KG1 (cell line): ENCODE results near the gene WDR7.

Source experiments
- DNase-seq: peaks from one replicate; lab custom pipeline; 2025; lab: John Stamatoyannopoulos, UW

Gene WDR7

DNA sequence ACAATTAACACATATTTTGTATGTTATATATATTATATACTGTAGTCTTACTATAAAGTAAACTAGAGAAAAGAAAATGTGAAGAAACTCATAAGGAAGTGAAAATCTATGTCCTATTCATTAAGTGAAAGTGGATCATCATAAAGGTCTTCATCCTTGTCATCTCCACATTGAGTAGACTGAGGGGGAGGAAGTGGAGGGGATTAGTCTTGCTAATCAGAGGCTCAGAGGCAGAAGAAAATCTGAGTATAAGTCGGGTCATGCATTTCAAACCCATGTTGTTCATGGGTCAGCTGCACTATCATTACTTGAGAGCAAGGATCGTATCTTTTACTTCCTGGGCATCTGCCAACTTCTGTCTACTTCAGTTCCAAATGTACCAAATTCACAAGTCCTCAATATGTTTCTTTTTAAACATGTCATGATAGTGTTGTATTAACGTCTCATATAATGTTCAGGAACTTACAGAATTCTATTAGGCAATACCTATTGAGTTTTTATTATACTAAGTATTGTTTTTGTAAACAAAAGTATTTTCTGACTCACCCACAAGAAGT is 286.8 kb downstream of the WDR7 start:
- DNase-seq = no peak

DNA sequence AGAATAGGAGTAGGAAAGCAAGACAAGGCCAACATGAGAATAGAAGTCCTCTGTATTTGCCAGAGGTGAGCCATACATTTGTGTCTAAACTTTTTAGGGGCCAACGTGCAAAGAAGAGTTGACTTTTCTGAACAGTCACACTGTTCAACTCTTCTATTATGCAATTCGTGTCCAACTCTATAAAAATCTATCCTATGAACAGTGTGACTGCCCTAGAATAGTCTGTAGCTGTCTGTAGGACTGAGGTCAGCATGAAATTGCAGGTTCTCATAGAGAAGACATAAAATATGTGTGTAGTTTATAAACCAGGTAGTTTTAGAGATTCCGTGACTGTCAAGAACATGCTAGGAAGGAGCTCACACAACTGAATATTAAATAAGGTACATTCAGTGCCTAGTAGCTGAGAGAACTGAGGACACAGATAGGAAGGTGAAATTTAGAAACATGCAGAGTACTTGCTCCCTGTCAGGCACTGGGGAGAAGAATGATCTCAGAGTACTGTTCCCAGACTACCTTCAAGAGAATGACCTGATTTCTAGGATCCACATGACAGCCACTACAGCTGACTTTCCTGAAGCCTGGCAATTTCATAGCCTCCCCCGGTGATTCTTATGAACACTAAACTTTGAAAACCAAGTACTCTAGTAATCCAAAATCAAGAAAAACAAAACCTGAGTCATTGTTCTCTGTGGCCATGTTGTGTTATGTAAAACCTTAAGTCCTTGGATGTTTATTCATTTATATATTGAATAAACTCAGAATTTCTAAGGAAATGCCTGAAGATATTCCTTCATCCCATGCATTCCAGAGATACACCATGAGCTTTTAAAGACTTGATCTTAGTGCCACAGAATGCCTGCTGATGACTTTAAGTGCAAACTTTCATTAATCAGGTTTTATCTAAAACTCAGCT is 294.3 kb downstream of the WDR7 start:
- DNase-seq = no peak

DNA sequence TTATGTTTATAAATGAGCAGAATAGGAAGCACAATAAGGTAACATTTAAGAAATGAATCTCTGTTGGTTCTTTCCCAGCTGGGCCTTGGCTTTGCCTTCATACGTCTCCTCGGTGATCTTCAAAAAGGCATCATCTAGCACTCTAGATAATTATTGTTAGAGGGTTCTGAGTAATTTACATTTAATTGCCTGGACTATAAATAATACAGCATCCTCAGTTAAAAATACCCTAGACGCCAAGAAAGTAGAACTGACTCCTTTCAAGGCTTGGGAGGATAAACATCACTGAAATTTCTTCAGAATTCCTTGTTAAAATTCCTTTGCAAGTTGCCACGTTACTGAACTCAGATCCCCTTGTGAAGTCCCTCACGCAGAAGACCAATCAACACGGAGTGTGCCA is 296.1 kb downstream of the WDR7 start:
- DNase-seq = no peak

DNA sequence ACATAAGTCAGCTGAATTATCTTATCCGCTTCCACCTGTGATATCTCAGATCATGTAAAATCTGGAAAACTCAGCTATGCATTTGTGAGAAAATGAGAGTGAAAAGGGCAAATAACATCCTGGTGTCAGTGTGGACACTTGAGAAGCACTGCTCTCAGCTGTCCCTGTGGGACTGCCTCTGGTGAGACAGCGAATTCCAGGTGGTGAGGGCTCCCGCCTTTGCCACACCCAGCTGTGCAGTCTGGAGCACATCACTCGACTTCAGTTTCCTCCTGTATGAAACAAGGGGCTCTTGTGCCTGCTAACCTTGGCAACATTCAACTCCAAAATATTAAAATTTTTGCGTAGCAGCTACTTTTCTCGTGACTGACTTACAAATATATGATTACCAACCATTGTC is 300.9 kb downstream of the WDR7 start:
- DNase-seq = no peak

DNA sequence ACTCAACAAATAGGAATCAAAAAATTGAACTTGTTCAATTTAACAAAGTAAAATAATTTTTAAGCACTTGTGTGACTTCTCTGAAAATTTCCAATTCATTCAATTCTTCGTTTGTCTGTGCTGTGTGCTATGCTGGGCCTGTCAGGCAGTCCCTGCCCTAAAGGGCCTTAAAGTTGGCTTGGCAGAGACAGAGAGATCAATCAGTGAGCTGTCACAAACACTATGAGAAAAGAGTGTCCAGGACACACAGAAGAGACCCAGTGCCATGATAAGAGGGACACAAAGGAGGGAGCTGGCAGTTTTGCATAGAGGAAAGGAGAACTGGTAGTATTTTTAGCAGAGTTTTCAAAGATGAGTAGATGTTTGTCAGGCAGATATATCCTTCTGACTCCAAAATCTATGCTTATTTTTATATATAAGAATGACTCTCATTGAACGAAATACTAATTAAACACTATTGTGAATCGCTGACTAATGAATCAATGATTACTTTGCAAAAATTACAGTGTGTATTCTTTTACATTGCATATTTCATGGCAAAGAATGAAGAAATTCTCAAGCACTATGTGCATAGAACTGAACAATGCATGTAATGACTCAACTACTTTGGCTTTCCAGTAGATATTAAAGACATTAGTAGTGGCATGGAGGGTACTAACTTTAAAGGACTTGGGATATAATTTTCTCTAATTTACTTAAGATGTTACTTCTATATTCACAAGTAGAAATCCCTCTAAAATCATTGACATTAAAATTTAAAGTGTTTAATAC is 302.5 kb downstream of the WDR7 start:
- DNase-seq = no peak

DNA sequence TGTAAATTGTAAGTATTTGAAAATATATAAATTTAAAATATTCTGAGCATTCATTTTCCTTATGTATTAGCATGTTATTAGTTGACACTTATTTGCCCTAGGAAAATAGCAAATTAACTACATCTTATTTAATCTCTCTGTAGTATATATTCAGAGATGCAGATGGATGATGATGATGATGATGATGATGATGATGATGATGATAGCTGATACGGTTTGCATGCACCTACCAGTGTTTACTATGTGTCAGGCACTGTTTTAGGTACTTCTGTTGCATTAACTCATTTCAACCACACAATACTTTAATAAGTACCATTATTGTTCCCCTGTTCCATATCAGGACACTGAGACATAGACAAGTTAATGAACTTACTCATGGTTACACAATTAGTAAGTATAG is 304.3 kb downstream of the WDR7 start:
- DNase-seq = no peak

DNA sequence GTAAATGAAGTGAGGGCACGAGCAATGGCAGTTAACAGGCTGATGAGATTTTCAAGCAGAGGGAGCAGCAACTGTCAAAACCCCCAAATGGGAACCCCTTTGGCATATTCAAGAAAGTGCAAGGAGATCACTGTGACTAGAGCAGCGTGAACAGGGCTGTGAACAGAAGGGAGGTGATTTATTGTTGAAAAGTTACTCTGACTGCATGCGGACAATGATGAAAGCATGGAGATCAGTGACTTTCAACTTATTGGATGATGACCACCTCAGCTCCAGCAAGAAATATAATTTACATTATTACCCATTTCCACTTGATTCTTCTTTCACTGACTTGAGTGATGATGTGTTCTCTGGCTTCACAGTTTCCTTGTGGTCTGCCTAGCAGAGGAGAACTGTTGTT is 308.0 kb downstream of the WDR7 start:
- no peak for DNase-seq

DNA sequence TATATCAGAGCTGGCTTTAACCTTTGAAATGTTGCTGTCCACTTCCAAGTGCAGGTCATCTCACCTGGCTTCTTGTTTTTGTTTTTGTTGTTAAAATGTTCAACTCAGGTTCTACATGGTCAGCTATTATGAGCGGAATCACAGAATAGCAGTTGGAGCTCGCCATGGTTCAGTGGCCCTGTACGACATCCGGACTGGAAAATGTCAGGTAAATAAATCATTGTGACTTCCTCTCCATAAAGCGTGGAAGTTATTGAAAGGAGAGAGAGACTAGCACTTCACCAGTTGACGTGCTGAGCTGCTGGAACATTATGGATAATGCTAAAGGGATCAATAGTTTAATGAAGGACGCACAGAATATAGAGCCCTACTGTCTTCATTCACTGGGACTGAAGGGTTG is 311.2 kb downstream of the WDR7 start:
- DNase-seq = no peak

DNA sequence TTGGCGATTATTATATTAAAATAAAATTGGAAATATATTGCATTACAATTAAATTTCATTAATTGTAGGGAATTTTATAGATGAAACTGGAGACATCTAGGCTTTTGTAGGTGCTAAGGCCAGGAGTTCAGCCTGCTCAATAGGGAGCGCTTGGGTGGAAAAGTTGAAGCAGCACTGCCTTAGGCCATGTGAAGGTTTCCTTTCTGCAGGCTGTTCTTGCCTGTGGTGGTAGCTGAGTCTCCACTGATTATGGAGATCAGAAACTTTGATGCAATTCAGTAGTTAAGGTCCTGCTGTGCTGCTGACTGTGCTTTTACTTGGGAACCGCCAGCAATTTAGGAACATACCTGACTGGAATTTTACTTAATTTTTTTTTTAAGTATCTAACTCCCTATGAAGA is 315.9 kb downstream of the WDR7 start:
- DNase-seq = no peak

DNA sequence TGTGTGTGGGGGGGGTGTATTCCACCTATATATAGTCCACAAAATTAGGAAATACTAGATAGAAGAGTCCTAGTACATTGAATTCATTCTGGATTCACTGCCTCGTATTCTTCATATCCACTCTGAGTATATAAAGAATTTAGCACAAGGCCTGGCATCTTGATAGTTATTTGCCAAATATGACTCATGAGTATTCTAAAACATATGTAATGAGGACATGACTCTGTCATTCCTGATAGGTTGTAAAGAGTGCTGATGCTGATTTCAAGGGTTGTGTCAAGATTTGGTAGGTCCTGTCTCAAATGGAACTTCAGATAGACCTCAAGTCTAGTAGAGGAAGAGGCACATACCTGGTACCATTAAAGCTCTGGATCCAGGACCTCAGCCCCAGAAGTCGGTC is 322.3 kb downstream of the WDR7 start:
- no peak for DNase-seq

DNA sequence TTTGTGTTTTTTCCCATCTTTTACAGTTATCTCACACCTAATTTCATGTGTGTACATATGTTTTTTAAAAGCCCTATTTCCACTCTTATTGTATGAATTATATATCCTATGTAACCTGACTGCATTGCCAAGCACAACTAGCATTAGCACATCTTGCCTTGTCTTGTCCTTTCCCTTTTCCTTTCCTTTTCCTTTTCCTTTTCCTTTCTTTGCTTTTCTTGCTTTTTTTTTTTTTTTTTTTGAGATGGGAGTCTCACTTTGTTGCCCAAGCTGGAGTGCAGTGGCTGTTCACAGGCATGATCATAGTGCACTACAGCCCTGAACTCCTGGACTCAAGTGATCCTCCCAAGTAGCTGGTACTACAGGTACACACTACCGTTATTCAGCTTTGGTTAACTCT is 323.0 kb downstream of the WDR7 start:
- no peak for DNase-seq

DNA sequence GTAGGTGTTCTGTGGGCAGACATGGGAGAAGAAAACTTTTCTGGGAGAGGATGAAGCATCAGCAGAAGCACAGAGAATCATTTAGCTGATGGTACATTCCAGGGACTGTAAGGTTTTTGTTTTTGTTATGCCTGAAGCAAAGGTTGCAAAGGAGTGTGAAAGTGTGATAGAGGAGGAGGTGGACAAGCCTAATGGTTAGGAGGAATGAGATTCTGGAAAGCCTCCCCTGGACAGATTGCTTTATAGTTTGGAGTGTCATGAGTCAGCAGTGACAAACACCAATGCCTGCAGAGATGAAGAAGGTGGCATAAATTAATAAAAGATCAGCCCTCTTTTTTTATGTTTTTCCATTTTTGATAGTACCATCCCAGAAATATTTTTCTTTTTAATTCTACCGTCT is 324.1 kb downstream of the WDR7 start:
- no peak for DNase-seq

DNA sequence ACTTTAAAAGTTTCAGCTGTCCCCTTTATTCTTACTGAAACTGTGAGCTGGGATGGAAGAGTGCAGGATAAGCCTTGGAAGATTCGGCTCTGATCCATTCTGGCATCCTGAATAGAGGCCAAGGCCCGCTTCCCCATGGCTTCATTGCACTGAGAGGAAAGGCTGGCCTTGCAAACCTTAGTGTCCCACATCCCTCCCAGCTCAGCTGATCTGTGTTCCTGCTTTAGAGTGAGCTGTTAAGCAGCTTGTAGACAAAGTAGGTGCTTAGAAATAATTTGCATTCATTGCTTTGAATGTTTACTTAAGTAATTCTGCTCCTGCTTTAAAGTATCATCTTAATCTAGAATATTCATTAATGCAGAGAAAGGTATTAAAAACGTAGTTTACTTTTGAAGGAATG is 326.1 kb downstream of the WDR7 start:
- DNase-seq = no peak

DNA sequence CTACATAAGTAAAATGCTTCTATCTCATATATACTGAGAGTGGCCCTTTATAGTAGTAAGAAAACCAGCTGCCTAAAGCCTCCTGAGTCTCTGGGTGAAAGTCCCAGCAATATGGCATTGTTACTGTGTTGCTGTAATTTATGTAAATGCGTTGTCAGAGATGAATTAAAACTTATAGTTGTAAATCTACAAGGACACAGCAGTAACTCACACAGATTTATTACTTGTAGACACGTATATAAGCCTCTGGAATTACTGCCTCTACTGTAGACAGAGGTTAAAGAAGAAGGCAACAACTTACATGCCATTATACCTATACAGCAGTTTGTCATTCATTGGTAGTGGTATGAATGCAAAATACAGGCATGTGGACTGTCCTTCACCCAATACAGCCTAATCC is 326.6 kb downstream of the WDR7 start:
- no peak for DNase-seq

DNA sequence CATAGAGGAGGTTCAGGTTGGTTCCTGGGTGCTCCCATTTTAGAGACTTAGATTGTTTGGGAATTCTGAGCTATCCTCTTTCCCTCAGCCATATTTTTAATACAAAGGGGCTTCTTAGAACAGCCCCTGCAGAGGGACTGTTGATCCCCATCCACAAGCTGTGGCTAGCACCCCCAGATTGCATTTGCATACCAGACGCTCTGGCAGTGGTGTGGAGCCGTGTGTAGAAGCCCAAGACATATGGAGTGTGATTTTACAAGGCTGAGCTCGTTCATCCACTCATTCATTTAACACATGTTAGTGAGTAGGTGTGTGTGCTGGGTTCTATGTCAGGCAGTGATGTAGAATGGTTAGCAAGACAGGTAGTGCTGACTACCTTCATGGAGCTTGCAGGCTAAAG is 329.0 kb downstream of the WDR7 start:
- no peak for DNase-seq

DNA sequence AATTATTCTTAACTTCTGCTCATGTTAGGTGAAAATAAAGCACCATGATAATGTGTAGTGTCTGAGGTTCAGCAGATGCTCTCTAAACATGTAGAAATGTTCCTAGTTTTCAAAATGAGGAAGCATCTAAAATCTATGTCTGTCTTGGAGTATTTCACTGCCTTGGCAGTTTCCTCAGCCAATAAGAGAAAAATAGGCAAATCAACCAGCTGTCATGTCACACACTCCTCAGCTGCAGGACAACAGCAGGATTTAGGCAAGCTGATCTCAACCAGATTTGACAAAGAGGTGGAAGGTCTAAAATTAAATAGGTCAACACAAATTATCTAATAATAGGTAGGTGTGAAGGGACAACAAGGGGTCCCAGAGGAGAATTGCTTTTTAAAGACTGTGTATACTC is 331.6 kb downstream of the WDR7 start:
- DNase-seq = no peak

DNA sequence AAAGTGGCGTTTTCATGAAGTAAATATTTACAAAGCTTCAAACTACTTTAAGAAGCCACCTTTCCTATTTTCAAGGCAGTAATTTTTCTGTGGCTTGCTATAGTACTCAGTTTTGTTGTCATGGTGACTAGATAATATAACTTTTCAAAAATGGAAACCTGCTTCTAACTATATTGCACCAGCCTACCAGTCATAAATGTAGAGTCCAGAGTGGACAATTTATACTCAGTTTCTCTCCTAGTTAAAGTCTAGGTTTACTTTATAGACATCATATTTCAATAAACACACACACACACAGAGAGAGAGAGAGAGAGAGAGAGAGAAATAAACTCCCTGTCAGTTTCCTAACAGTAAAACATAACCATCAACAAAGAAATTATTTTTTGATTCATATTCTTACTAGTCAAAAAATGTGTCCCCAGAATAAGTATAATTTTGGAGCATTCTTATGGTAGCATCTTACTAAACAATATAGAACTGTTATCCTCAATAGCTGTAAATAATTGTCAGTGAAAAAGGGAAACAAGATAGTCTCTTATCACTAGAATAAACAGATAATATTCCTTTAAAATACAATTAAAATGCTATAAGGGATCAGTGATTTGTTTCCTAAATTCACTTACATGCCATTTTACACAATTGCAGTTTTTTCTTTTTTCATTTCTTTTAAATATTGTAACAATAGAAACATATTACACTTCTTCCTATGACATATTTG is 332.3 kb downstream of the WDR7 start:
- DNase-seq = no peak

DNA sequence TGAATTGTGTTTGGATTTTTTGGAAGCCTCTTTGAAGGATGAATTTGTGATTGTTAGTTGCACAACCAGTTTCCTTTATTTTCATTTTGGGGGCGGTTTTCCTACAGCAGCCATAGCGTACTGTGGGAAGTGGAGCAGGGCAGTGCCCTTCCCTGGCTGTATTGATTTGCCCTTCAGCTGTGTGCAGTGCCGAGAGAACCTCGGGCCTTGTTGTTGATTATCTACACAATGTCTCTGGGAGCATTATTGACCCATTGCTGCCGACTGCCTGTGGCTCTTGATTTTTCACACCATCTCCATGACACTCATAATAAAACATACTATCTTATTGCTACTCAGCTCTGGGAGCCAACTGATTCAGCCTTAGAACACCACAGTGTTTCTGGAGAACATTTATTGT is 333.6 kb downstream of the WDR7 start:
- no peak for DNase-seq

DNA sequence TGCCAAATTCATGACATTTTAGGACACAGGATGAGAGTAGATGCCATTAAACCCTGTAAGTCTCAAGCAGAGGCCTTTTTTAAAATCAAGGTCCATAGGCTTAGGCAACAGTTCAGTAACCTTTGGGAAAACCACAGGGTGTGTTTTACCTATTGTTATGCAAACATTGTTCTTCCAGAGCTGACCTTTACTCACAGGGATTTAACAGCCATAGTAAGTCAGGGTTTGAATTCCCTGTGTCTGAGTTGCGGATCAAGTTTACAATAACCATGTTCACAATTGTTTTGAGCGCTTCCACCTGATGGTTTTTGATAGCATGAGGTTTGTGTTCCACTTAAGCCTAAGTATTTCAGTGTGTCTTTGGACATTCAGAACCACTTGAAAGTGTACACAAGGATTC is 335.7 kb downstream of the WDR7 start:
- no peak for DNase-seq

DNA sequence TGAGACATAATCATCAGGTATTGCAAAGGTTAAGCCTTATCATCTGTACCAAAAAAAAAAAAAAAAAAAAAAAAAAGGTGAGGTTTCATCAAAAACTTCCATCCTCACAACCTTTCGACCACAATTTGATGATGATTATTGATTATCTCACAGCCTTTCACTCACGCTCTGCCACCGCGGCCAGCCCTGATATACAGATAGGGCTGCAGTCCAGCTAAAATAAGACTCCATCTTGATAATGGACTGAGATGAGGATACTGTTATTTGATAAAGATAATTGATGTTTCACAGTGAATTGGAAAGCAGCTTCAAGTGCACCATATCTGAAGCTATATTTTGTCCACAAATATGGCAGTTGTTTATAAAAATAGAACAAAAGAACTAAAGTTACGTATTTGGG is 336.1 kb downstream of the WDR7 start:
- no peak for DNase-seq

DNA sequence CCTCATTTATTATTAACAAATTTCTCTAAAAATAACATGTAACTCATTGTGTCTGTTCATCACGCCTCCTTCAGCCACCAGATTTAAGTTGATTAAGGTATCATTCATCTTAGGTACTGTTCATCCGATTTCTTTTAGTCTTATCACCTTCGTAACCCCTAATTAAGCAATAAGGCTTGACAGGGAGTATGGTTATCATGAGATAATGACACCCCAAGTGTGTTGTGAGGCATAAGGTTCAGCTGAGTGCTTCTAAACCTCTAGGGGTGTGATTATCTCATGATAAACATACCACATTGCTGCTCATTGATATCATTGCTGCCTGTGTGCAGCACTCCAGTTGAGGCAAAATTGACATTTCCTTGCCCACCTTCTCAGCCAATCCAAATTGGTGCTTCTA is 336.9 kb downstream of the WDR7 start:
- DNase-seq = no peak

DNA sequence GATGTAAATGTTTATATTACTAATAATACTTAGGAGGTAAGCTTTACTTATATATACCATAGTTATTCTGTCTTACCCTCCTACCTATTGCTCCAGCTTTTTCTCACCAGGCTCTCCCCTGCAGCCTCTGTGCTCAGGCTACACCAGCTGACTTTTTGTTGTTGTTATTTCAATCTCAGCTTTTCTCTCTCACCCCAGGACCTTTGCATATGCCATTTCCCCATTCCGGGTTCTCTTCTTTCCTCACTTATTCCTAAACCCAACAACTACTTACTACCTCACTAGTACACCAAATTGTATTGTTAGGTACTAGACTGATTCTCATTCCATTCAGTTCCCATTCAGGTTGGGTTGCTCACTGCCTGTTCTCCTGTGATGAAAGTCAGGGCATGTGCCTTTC is 339.5 kb downstream of the WDR7 start:
- DNase-seq = no peak

DNA sequence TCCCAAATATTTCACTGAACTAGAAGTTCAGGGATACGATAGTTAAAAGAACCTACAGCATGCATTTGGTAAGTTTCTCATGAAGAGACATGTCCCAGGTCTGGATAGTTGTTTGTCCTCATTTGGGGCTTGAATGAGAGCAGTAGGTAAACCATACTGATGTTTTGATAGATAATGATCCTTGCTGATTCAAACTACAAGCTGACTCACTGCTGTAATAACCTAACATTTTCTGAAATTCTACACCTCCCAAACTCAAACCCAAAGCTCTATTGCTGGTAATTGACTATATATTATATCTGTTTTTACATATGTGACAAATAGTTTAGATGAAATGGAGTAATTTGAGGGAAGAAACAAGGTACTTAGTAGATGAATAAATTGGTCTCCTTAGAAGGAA is 341.6 kb downstream of the WDR7 start:
- no peak for DNase-seq
